ENCODE results near the gene FAAP100.
"Not testable (repeated sequence)": the region's sequence is repeated elsewhere in the genome, so short reads cannot be mapped to it uniquely, and the experiment has no call there.

FAAP100 gene, protein sequence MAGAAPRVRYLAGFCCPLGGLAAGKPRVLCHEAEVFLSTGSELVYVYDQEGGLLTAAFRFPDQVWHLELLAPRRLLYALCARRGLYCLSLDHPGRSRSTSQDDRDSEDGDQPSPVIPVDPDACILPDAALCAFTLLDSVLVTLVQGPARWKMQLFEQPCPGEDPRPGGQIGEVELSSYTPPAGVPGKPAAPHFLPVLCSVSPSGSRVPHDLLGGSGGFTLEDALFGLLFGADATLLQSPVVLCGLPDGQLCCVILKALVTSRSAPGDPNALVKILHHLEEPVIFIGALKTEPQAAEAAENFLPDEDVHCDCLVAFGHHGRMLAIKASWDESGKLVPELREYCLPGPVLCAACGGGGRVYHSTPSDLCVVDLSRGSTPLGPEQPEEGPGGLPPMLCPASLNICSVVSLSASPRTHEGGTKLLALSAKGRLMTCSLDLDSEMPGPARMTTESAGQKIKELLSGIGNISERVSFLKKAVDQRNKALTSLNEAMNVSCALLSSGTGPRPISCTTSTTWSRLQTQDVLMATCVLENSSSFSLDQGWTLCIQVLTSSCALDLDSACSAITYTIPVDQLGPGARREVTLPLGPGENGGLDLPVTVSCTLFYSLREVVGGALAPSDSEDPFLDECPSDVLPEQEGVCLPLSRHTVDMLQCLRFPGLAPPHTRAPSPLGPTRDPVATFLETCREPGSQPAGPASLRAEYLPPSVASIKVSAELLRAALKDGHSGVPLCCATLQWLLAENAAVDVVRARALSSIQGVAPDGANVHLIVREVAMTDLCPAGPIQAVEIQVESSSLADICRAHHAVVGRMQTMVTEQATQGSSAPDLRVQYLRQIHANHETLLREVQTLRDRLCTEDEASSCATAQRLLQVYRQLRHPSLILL

DNA sequence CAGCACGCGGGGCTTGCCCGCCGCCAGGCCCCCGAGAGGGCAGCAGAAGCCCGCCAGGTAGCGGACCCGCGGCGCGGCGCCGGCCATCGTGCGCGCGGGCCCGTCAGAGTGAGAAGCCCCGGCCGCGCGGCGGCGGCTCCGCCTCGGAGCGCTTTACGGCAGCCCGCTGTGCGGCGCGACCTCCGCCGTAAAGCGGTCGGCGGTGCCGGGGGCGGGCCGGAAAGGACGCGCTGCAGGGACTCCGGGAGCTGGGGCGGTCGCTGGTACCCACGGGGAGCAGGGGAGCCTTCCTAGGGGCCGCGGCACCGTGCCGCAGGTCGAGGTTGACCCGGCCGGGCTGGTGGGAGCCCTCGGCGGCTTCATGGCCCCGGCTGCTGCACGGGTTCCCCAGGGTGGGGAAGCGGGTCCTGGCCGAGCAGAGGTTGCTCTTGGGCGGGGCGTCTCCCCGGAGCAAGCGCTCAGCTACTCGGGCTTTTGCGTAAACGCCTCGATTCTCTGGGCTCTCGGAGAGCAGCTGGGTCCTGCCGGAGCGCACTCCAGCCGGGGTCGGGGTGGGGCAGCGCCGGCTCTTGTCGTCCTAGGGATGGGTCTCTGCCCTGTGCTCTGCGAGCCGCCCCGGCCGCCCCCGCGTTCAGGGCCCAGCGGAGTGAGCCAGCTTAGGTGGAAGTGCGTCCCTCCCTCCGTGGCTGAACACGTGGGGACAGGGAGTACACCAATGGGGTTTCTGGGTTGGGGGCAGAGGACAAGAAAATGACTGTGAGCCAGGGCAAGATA, at the start of gene FAAP100:
TSS of gene FAAP100 (minus strand) at position 110 of the 774 bp plus-strand sequence. CDS start at position 87, 23 bp downstream.
- DNase-seq, result peak; percentile 68 to 93 (median 83)

- DNase-seq, result peak in 5 of 6 experiments; percentile 3 to 74 (median 43)
These were observed 49.5 kb upstream of the FAAP100 start for GRCh38 chr17:81601525-81602120.

DNA sequence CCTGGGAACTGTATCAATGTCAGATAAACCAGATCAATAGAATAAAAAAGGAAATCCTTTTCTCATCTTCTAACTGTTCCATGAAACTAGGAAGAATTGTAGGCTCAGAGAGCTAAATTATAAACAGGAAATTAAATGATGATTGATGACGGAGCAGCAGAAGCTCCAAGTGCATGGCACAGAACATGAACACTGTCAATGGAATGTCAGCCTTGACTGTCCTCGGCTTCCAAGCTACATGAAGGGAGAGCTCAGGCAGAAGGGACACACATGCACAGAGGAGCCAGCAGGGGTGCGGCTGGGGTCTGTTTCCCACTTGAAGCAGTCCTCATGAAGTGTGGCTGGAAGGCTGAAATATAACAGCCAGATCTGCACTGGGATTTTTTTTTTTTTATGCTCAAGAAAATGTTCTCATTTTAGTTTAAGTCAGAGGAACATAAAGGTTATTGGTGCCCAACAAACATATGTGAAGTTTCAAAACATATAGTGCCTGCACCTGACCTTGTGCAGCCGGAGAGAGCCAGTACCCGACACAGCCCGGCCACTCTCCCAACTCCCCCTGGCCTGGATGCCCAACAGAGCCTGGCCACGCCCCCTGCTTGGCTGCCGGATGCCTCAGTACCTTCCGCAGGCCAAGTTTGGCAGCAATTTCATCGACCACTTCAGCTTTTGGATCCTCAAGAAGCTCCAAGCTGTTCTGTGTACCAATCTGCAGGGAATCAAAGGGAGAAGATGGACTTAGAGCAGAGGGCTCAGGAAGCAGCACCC, 47.8 kb upstream of the FAAP100 start:
- no peak for DNase-seq

GRCh38 chr17:81593105-81593871, 41.1 kb upstream of the FAAP100 start:
- no peak for DNase-seq

DNA sequence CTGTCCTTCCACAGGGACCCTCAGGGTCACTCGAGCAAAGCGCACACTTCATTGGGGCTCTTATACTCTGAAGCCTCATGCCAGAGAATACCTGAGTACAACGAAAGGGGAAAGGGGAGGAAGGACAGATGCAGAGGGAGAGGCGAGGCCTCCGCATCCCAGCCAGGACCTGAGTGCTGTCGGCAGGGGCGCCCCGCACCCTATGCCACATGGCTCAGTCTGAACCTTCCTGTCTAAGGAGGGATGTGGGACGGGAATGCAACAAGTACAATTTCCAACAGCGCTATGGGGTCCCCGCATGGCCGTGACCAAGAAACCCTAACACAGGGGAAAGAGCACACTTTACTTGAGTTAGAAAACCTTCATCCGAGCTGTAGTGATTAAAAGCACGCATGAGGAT, 39.8 kb upstream of the FAAP100 start:
- no peak for DNase-seq

- DNase-seq, result no peak
These were observed 38.0 kb upstream of the FAAP100 start for GRCh38 chr17:81590121-81590520.

GRCh38 chr17:81589612-81590011, 37.5 kb upstream of the FAAP100 start:
- no peak for DNase-seq

DNA sequence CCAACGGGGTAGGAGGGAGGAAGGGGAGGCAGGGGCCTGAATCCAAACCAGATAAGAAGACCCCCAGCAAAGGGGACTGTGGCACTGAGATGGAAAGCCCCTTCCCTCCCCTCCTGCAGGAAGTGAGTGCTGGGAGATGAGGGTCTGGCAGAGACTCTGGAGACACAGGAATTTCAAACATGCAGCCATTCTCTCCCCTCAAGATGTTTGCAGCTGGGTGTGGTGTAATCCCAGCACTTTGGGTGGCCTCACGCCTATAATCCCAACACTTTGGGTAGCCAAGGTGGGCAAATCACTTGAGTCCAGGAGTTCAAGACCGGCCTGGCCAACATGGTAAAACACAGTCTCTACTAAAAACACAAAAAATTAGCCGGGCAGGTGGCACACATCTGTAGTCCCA, 33.9 kb upstream of the FAAP100 start:
- no peak for DNase-seq

DNA sequence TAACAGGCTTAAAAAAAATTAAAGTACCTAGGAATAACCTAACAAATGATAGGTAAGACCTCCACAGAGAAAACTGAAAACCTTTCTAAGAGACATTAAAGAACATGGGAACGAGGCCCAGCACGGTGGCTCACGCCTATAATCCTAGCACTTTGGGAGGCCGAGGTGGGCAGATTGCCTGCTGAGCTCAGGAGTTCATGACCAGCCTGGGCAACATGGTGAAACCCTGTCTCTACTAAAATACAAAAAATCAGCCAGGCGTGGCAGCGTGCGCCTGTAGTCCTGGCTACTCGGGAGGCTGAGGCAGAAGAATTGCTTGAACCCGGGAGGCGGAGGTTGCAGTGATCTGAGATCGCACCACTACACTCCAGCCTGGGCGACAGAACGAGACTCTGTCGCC, 32.6 kb upstream of the FAAP100 start:
- DNase-seq, result not testable (repeated sequence)

- DNase-seq, result no peak
These were observed 31.6 kb upstream of the FAAP100 start for GRCh38 chr17:81583589-81584342.

GRCh38 chr17:81582749-81583148, 30.6 kb upstream of the FAAP100 start:
- no peak for DNase-seq

- no peak for DNase-seq
These were observed 30.2 kb upstream of the FAAP100 start for GRCh38 chr17:81582341-81582740.

- no peak for DNase-seq
These were observed 29.6 kb upstream of the FAAP100 start for GRCh38 chr17:81581758-81582157.

DNA sequence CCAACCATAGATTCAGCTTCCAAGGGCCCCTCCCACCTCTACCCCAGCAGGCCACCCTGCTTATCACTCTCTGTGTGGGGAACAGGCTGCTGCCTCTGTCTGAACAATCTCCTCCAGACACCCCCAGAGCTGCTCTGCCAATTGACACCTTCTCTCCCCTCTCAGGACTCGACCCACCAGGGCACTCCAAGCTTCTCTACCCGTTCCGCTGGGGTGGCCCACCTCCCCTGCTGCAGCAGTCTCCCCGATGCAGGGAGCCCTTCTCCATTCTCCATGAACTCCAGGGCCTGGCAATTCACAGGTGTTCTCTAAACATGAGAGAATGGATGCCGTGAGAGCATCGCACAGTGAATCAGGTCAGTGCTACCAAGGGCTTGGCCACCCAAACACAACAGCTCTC, 28.3 kb upstream of the FAAP100 start:
- DNase-seq, result no peak

- DNase-seq, result no peak
These were observed 27.7 kb upstream of the FAAP100 start for GRCh38 chr17:81579821-81580321.

- no peak for DNase-seq
These were observed 27.1 kb upstream of the FAAP100 start for GRCh38 chr17:81579298-81579697.

GRCh38 chr17:81578561-81579225, 26.5 kb upstream of the FAAP100 start:
- DNase-seq, result no peak

GRCh38 chr17:81578038-81578441, 25.9 kb upstream of the FAAP100 start:
- DNase-seq, result no peak

DNA sequence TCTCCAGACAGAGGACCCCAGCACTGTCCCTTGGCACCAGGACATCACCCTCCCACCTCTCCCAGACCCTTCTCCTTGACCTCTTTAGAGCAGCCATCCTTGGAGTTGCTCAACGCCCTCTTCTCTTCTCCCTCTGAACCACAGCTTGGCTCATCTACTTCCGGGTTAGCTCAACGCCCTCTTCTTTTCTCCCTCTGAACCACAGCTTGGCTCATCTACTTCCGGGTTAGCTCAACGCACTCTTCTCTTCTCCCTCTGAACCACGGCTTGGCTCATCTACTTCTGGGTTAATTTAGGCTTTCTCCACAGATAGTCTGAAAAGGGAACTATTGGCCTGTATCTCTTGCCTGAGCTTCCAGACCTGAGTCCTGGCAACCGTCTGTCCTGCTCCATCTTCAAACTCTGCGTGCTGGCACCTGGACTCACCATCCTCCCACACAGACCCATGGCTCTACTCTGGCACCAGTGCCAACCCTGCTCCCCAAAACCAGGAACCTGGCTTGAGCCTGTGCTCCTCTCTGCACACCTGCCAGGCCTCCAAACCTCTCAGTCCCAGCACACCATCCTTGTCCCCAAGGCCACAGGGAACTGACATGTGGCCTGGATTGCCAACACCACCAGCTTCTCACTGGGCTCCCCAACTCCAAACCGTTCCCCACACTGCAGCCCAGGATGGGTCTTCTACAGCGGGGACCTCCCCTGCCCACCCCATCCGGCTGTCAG, 25.3 kb upstream of the FAAP100 start:
- no peak for DNase-seq

All from stimulated activated naive CD4-positive, alpha-beta T cell (primary cell).